ENCODE results near the gene DESI2.
"Not testable (repeated sequence)": the region's sequence is repeated elsewhere in the genome, so short reads cannot be mapped to it uniquely, and the experiment has no call there.

DESI2 gene

DNA sequence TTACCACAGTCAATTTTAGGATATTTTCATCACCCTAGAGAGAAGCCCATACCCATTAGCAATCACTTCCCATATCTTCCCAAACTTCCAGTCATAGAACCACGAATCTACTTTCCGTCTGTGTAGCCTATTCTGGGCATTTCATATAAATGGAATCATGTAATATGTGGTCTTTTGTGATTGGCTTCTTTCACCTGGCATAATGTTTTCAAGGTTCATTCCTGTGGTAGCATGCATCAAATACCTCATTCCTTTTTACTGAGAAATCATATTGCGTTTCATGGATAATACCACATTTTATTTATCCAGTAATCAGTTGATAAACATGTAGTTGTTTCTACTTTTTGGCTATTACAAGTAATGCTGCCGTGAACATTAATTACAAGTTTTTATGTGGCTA lies 21.5 kb downstream of the DESI2 start:
- ChIA-PET CTCF (no interaction called here), POLR2A (no interaction called here)
- no peak overlapping the region for H3K4me3 ChIP-seq (ENCODE audit: control insufficient read depth in 1 of 7, extremely low read depth in 1 of 7, insufficient read depth in 4 of 7, low read depth in 2 of 7, low read length in 6 of 7)
- no CpG with 5 or more reads among the region's 4 CpGs for WGBS (ENCODE audit: insufficient coverage)
- no peak for DNase-seq
- H3K36me3 ChIP-seq (ENCODE audit: control insufficient read depth in 4 of 4, insufficient read depth in 4 of 4, low read length in 3 of 4), result peaks cover 4 to 21% (median 12%) of the 10 kb centered on the region in 4 experiments
- H3K27me3 ChIP-seq (replicated peaks in 2 of 5; ENCODE audit: control insufficient read depth in 4 of 5, insufficient read depth in 5 of 5, low read length in 4 of 5), result no peaks in the 10 kb centered on the region
- H3K4me1 ChIP-seq (ENCODE audit: control extremely low read depth in 1 of 4, control insufficient read depth in 4 of 4, insufficient read depth in 4 of 4, low read length in 3 of 4), result no peaks in the 10 kb centered on the region
- H3K27ac ChIP-seq (ENCODE audit: insufficient read depth in 1 of 2, low read depth in 1 of 2, low read length in 2 of 2, poor library complexity in 1 of 2, severe bottlenecking in 2 of 2), result no peak overlapping the region
- H3K9me3 ChIP-seq (ENCODE audit: control extremely low read depth in 1 of 5, control insufficient read depth in 4 of 5, insufficient read depth in 2 of 5, low read depth in 1 of 5, low read length in 4 of 5), result peaks cover 0 to 12% (median 0%) of the 10 kb centered on the region in 5 experiments

DNA sequence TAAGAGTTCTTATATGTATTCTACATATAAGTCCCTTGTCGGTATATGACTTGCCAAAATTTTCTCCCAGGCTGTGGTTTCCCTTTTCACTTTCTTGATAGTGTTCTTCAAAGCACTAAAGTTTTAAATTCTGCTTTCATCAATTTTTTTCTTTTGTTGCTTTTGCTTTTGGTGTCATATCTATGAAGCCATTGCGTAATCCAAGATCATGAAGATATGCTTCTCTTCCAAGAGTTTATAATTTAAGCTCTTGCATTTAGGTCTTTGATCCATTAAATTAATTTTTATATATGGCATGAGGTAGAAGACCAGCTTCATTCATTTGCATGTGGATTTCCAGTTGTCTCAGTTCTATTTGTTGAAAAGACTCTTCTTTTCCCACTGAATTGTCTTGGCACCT lies 22.2 kb downstream of the DESI2 start:
- ChIA-PET POLR2A (no interaction called here), CTCF (interaction anchor here (0.9 kb wide), 1 partner anchor 126 kb away, joined by 3 read pairs; no protein-coding TSS in a partner anchor)
- no CpG with 5 or more reads among the region's 2 CpGs for WGBS (ENCODE audit: insufficient coverage)
- no peaks in the 10 kb centered on the region for H3K4me1 ChIP-seq (ENCODE audit: control extremely low read depth in 1 of 4, control insufficient read depth in 4 of 4, insufficient read depth in 4 of 4, low read length in 3 of 4)
- H3K4me3 ChIP-seq (ENCODE audit: control insufficient read depth in 1 of 7, extremely low read depth in 1 of 7, insufficient read depth in 4 of 7, low read depth in 2 of 7, low read length in 6 of 7), result no peak overlapping the region
- peaks cover 4 to 16% (median 10%) of the 10 kb centered on the region in 4 experiments for H3K36me3 ChIP-seq (ENCODE audit: control insufficient read depth in 4 of 4, insufficient read depth in 4 of 4, low read length in 3 of 4)
- H3K27ac ChIP-seq (ENCODE audit: insufficient read depth in 1 of 2, low read depth in 1 of 2, low read length in 2 of 2, poor library complexity in 1 of 2, severe bottlenecking in 2 of 2), result no peak overlapping the region
- H3K9me3 ChIP-seq (ENCODE audit: control extremely low read depth in 1 of 5, control insufficient read depth in 4 of 5, insufficient read depth in 2 of 5, low read depth in 1 of 5, low read length in 4 of 5), result peaks cover 0 to 11% (median 0%) of the 10 kb centered on the region in 5 experiments
- H3K27me3 ChIP-seq (replicated peaks in 2 of 5; ENCODE audit: control insufficient read depth in 4 of 5, insufficient read depth in 5 of 5, low read length in 4 of 5), result no peaks in the 10 kb centered on the region
- no peak for DNase-seq

DNA sequence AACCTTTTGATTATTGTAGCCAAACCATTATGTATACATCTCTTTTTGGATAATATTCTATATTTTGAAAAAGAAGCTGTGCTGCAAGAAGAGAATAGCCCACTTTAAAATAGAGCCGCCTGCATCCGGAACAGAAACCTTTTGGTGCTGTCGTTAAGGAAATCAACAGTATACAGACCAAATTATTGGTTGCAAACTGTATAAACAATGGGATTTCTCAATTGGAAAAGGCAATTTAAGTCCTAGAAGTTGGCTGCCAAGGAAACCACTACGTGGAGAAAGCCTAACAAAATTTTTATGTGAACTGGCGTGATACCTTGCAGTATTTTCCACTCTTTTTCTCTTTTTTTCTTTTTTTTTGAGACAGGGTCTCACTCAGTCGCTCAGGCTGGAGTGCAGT lies 25.8 kb downstream of the DESI2 start:
- no peaks in the 10 kb centered on the region for H3K9me3 ChIP-seq (ENCODE audit: control extremely low read depth in 1 of 5, control insufficient read depth in 4 of 5, insufficient read depth in 2 of 5, low read depth in 1 of 5, low read length in 4 of 5)
- H3K36me3 ChIP-seq (ENCODE audit: control insufficient read depth in 4 of 4, insufficient read depth in 4 of 4, low read length in 3 of 4), result peaks cover 0 to 10% (median 5%) of the 10 kb centered on the region in 4 experiments
- H3K27ac ChIP-seq (ENCODE audit: insufficient read depth in 1 of 2, low read depth in 1 of 2, low read length in 2 of 2, poor library complexity in 1 of 2, severe bottlenecking in 2 of 2), result no peak overlapping the region
- DNase-seq, result no peak
- H3K27me3 ChIP-seq (replicated peaks in 2 of 5; ENCODE audit: control insufficient read depth in 4 of 5, insufficient read depth in 5 of 5, low read length in 4 of 5), result no peaks in the 10 kb centered on the region
- H3K4me3 ChIP-seq (ENCODE audit: control insufficient read depth in 1 of 7, extremely low read depth in 1 of 7, insufficient read depth in 4 of 7, low read depth in 2 of 7, low read length in 6 of 7), result no peak overlapping the region
- CTCF ChIA-PET, result no interaction called here
- H3K4me1 ChIP-seq (ENCODE audit: control extremely low read depth in 1 of 4, control insufficient read depth in 4 of 4, insufficient read depth in 4 of 4, low read length in 3 of 4), result no peaks in the 10 kb centered on the region
- 100% methylated on average over 4 of the region's 6 CpGs for WGBS (ENCODE audit: insufficient coverage)
- POLR2A ChIA-PET, result no interaction called here

DNA sequence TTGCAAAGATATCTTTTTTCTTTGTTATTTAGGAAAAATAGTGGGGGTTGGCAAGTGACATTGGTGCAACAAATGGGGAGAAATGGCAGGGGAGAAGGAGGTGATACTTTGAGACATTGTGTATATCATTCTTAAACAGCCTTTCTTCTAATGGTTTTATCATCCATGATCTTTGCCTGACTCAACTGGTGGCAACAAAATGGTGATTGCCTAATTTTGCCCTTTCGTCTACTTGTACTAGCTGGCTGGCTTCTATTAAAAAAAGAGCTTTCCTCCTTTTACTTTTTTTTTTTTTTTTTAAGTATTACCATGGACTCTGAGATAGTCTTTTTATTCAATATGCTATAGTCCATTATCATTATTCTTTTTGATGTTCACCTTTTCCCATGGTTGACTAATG lies 27.7 kb downstream of the DESI2 start:
- Histone ChIP-seq H3K9me3 (ENCODE audit: control extremely low read depth in 1 of 5, control insufficient read depth in 4 of 5, insufficient read depth in 2 of 5, low read depth in 1 of 5, low read length in 4 of 5) (no peaks in the 10 kb centered on the region), H3K36me3 (ENCODE audit: control insufficient read depth in 4 of 4, insufficient read depth in 4 of 4, low read length in 3 of 4) (peaks cover 0 to 7% (median 4%) of the 10 kb centered on the region in 4 experiments), H3K27me3 (replicated peaks in 2 of 5; ENCODE audit: control insufficient read depth in 4 of 5, insufficient read depth in 5 of 5, low read length in 4 of 5) (no peaks in the 10 kb centered on the region), H3K27ac (ENCODE audit: insufficient read depth in 1 of 2, low read depth in 1 of 2, low read length in 2 of 2, poor library complexity in 1 of 2, severe bottlenecking in 2 of 2) (no peak overlapping the region), H3K4me1 (ENCODE audit: control extremely low read depth in 1 of 4, control insufficient read depth in 4 of 4, insufficient read depth in 4 of 4, low read length in 3 of 4) (peaks cover 0 to 3% (median 0%) of the 10 kb centered on the region in 4 experiments), H3K4me3 (ENCODE audit: control insufficient read depth in 1 of 7, extremely low read depth in 1 of 7, insufficient read depth in 4 of 7, low read depth in 2 of 7, low read length in 6 of 7) (no peak overlapping the region)
- ChIA-PET POLR2A (no interaction called here), CTCF (no interaction called here)
- no peak for DNase-seq
- no CpG with 5 or more reads among the region's 1 CpG for WGBS (ENCODE audit: insufficient coverage)

DNA sequence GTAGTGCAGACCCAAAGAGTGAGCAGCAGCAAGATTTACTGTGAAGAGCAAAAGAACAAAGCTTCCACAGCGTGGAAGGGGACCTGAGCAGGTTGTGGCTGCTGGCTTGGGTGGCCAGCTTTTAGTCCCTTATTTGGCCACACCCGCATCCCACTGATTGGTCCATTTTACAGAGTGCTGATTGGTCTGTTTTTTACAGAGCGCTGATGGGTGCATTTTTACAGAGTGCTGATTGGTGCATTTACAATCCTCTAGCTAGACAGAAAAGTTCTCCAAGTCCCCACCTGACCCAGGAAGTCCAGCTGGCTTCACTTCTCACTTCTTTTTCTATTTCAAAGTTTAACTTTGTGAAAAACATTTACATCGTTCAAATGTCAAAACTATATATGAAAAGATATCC lies 29.2 kb downstream of the DESI2 start:
- CTCF ChIA-PET; H3K9me3 ChIP-seq (ENCODE audit: control extremely low read depth in 1 of 5, control insufficient read depth in 4 of 5, insufficient read depth in 2 of 5, low read depth in 1 of 5, low read length in 4 of 5); POLR2A ChIA-PET; DNase-seq; H3K4me3 ChIP-seq (ENCODE audit: control insufficient read depth in 1 of 7, extremely low read depth in 1 of 7, insufficient read depth in 4 of 7, low read depth in 2 of 7, low read length in 6 of 7); H3K4me1 ChIP-seq (ENCODE audit: control extremely low read depth in 1 of 4, control insufficient read depth in 4 of 4, insufficient read depth in 4 of 4, low read length in 3 of 4); H3K27me3 ChIP-seq (replicated peaks in 2 of 5; ENCODE audit: control insufficient read depth in 4 of 5, insufficient read depth in 5 of 5, low read length in 4 of 5); H3K27ac ChIP-seq (ENCODE audit: insufficient read depth in 1 of 2, low read depth in 1 of 2, low read length in 2 of 2, poor library complexity in 1 of 2, severe bottlenecking in 2 of 2): not testable (repeated sequence)
- 94% methylated on average over 2 of the region's 4 CpGs for WGBS (ENCODE audit: insufficient coverage)
- H3K36me3 ChIP-seq (ENCODE audit: control insufficient read depth in 4 of 4, insufficient read depth in 4 of 4, low read length in 3 of 4), result peaks cover 0 to 10% (median 7%) of the 10 kb centered on the region in 4 experiments

DNA sequence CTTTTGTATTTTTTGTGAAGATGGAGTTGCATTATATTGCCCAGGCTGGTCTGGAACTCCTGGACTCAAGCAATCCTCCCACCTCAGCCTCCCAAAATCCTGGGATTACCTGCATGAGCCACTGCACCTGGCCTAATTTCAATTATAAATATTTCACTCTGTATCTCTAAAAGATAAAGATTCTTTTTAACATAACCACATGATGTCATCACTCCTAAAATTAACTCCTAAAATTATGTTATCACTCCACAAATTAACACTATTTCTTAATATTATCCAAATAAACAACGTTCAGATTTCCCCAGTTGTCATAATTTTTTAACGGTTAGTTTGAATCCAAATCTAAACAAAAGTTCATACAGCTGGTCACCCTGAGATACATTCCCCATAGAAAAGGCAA lies 43.0 kb downstream of the DESI2 start:
- Histone ChIP-seq H3K9me3 (ENCODE audit: control extremely low read depth in 1 of 5, control insufficient read depth in 4 of 5, insufficient read depth in 2 of 5, low read depth in 1 of 5, low read length in 4 of 5) (peaks cover 0 to 14% (median 6%) of the 10 kb centered on the region in 5 experiments), H3K4me1 (ENCODE audit: control extremely low read depth in 1 of 4, control insufficient read depth in 4 of 4, insufficient read depth in 4 of 4, low read length in 3 of 4) (no peaks in the 10 kb centered on the region), H3K27ac (ENCODE audit: insufficient read depth in 1 of 2, low read depth in 1 of 2, low read length in 2 of 2, poor library complexity in 1 of 2, severe bottlenecking in 2 of 2) (no peak overlapping the region), H3K36me3 (ENCODE audit: control insufficient read depth in 4 of 4, insufficient read depth in 4 of 4, low read length in 3 of 4) (peaks cover 13 to 71% (median 58%) of the 10 kb centered on the region in 4 experiments), H3K27me3 (replicated peaks in 2 of 5; ENCODE audit: control insufficient read depth in 4 of 5, insufficient read depth in 5 of 5, low read length in 4 of 5) (no peaks in the 10 kb centered on the region), H3K4me3 (ENCODE audit: control insufficient read depth in 1 of 7, extremely low read depth in 1 of 7, insufficient read depth in 4 of 7, low read depth in 2 of 7, low read length in 6 of 7) (no peak overlapping the region)
- 100% methylated on average over 2 of the region's 2 CpGs for WGBS (ENCODE audit: insufficient coverage)
- no peak for DNase-seq
- ChIA-PET CTCF (no interaction called here), POLR2A (no interaction called here)

DNA sequence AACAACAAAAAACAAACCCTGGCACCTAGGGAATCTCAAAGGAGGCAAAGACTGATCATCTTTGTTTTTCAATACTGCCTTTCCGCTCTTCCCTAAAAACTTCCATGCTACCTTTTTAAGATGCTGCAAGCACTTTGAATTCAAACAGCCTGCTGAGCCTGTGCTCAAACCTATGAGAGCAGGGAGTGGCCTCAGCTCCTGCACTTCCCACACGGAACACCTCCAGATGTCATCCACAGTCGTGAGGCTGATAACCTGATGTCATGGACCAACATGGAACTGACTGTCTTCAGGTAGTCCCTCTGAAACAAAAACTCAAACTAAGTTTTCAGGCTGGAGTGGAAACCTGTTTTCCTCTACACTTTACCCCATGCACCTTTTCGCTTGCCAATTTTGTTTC lies 46.8 kb downstream of the DESI2 start:
- no peak for DNase-seq
- ChIA-PET POLR2A (no interaction called here), CTCF (interaction anchor here (0.6 kb wide), 1 partner anchor 35 kb away, joined by 3 read pairs; no protein-coding TSS in a partner anchor)
- no peaks in the 10 kb centered on the region for H3K27me3 ChIP-seq (replicated peaks in 2 of 5; ENCODE audit: control insufficient read depth in 4 of 5, insufficient read depth in 5 of 5, low read length in 4 of 5)
- no peak overlapping the region for H3K4me3 ChIP-seq (ENCODE audit: control insufficient read depth in 1 of 7, extremely low read depth in 1 of 7, insufficient read depth in 4 of 7, low read depth in 2 of 7, low read length in 6 of 7)
- 97% methylated on average over 4 of the region's 4 CpGs for WGBS (ENCODE audit: insufficient coverage)
- H3K36me3 ChIP-seq (ENCODE audit: control insufficient read depth in 4 of 4, insufficient read depth in 4 of 4, low read length in 3 of 4), result peaks cover 7 to 52% (median 47%) of the 10 kb centered on the region in 4 experiments
- no peak overlapping the region for H3K27ac ChIP-seq (ENCODE audit: insufficient read depth in 1 of 2, low read depth in 1 of 2, low read length in 2 of 2, poor library complexity in 1 of 2, severe bottlenecking in 2 of 2)
- peaks cover 0 to 16% (median 6%) of the 10 kb centered on the region in 5 experiments for H3K9me3 ChIP-seq (ENCODE audit: control extremely low read depth in 1 of 5, control insufficient read depth in 4 of 5, insufficient read depth in 2 of 5, low read depth in 1 of 5, low read length in 4 of 5)
- H3K4me1 ChIP-seq (ENCODE audit: control extremely low read depth in 1 of 4, control insufficient read depth in 4 of 4, insufficient read depth in 4 of 4, low read length in 3 of 4), result no peaks in the 10 kb centered on the region

All from common myeloid progenitor, CD34-positive (primary cell).